Endothelial cell of umbilical vein (primary cell): Measurements from ENCODE around the gene HOXB7. TPM values are rescaled to one million over a fixed set of nuclear protein-coding genes. Genes with fewer than 3 reads are reported as not detected.

ENCODE experiments used
- BruUV-seq: library from RNA; stranded (reverse); fragments of 400-500 nt; replicated peaks from 2 replicates; lab custom pipeline; 2021; lab: Mats Ljungman, UMichigan
- CTCF ChIA-PET: fragments of 300-600, 350-600 bp; sonication (Branson Sonifier 250); formaldehyde crosslinking; loops from one replicate; lab custom pipeline; 2021; ENCODE audit warnings: antibody characterized with exemption, inconsistent platforms; lab: Charles Lee
- POLR2A ChIA-PET: fragments of 300-600, 350-600 bp; sonication (Branson Sonifier 250); formaldehyde crosslinking; loops from one replicate; lab custom pipeline; 2021; ENCODE audit warnings: antibody characterized with exemption, inconsistent platforms; lab: Charles Lee
- DNase-seq: peaks from one replicate; pipeline ENCODE4 v3.0.0-alpha.2; 2011; ENCODE audit warnings: low read depth, low spot score
- FAIRE-seq: peaks from 2 replicates; lab custom pipeline; 2011; peaks lifted over from hg19 to GRCh38; lab: Jason Lieb, UNC
- H2AFZ ChIP-seq: 2 replicates; pipeline ENCODE4 v1.6.0; 2012; ENCODE audit warnings: low read depth, low read length, control low read depth, inconsistent platforms
- H3K27ac ChIP-seq: 2 replicates; pipeline ENCODE4 v1.5.1; 2011; ENCODE audit warnings: low read depth, mild to moderate bottlenecking, control low read depth, low read length, moderate library complexity; ENCODE audit not compliant: insufficient read depth
- H3K27me3 ChIP-seq, 2 experiments: 2 replicates each; pipeline versions ENCODE4 v1.6.0 to v1.6.1; 2011; ENCODE audit warnings: low read length in 2 of 2, mixed read lengths in 1 of 2; ENCODE audit not compliant: control insufficient read depth in 2 of 2, insufficient read depth in 2 of 2
- H3K36me3 ChIP-seq, 2 experiments: 2 replicates in 1 of 2; 3 replicates in 1 of 2; pipeline ENCODE4 v1.5.1; 2011; ENCODE audit warnings: low read length in 2 of 2, mild to moderate bottlenecking in 1 of 2, moderate library complexity in 1 of 2; ENCODE audit not compliant: control insufficient read depth in 2 of 2, insufficient read depth in 2 of 2; ENCODE audit errors: extremely low read depth in 1 of 2
- H3K4me1 ChIP-seq: 3 replicates; pipeline ENCODE4 v1.5.1; 2011; ENCODE audit warnings: mild to moderate bottlenecking, low read length; ENCODE audit not compliant: control insufficient read depth, insufficient read depth; ENCODE audit errors: extremely low read depth
- H3K4me2 ChIP-seq: 2 replicates; pipeline ENCODE4 v1.6.1; 2011; ENCODE audit warnings: low read length, control low read depth, mixed read lengths; ENCODE audit not compliant: insufficient read depth
- H3K4me3 ChIP-seq, 3 experiments: fragments of 200-600 bp in 1 of 3; sonication (generic), shearing (Covaris generic) in 1 of 3; replicated peaks in 1 of 3; 2 replicates each; pipeline ENCODE4 v1.5.1; 2011 to 2016; ENCODE audit warnings: control low read depth in 3 of 3, low read length in 3 of 3, mild to moderate bottlenecking in 2 of 3, inconsistent platforms in 1 of 3, low read depth in 1 of 3, moderate library complexity in 1 of 3; ENCODE audit not compliant: insufficient read depth in 1 of 3
- H3K79me2 ChIP-seq: 2 replicates; pipeline ENCODE4 v1.6.0; 2012; ENCODE audit warnings: low read length, inconsistent platforms; ENCODE audit not compliant: control insufficient read depth, insufficient read depth
- H3K9ac ChIP-seq: replicated peaks from 2 replicates; pipeline ENCODE3; 2011; ENCODE audit warnings: low read length, control low read depth; ENCODE audit not compliant: insufficient read depth; ENCODE audit errors: extremely low read depth
- H3K9me1 ChIP-seq: replicated peaks from 3 replicates; pipeline ENCODE4 v1.6.0; 2011; ENCODE audit warnings: mild to moderate bottlenecking, low read length; ENCODE audit not compliant: control insufficient read depth, insufficient read depth; ENCODE audit errors: extremely low read depth
- H3K9me3 ChIP-seq: replicated peaks from 2 replicates; pipeline ENCODE4 v1.5.1; 2012; ENCODE audit warnings: low read length, inconsistent platforms; ENCODE audit not compliant: control insufficient read depth, insufficient read depth
- H4K20me1 ChIP-seq: replicated peaks from 2 replicates; pipeline ENCODE3; 2011; ENCODE audit warnings: mild to moderate bottlenecking, low read length; ENCODE audit not compliant: control insufficient read depth, insufficient read depth; ENCODE audit errors: extremely low read depth
- EZH2 ChIP-seq: IDR thresholded peaks from 2 replicates; pipeline ENCODE4 v1.6.1; 2012; ENCODE audit warnings: borderline replicate concordance, low read depth, mild to moderate bottlenecking, moderate library complexity, low read length, inconsistent platforms; ENCODE audit not compliant: severe bottlenecking
- FOS ChIP-seq: IDR thresholded peaks from 2 replicates; pipeline ENCODE4 v1.6.1; 2011; ENCODE audit warnings: mild to moderate bottlenecking, low read length, moderate library complexity, borderline replicate concordance; ENCODE audit not compliant: insufficient read depth
- GATA2 ChIP-seq: IDR thresholded peaks from 2 replicates; pipeline ENCODE4 v1.7.0; 2011; ENCODE audit warnings: low read depth, mild to moderate bottlenecking, moderate library complexity, mixed read lengths, low read length; ENCODE audit not compliant: insufficient read length, insufficient read depth
- JUN ChIP-seq: IDR thresholded peaks from 2 replicates; pipeline ENCODE4 v1.6.1; 2011; ENCODE audit warnings: borderline replicate concordance, low read depth; ENCODE audit not compliant: insufficient read length, insufficient read depth
- MYC ChIP-seq: IDR thresholded peaks from one replicate; pipeline ENCODE4 v1.6.1; 2011; ENCODE audit warnings: mild to moderate bottlenecking, low read depth, low read length
- POLR2A ChIP-seq: IDR thresholded peaks from 2 replicates; pipeline ENCODE4 v1.6.1; 2012; ENCODE audit warnings: low read depth, mild to moderate bottlenecking, control low read depth, low read length
- POLR2AphosphoS5 ChIP-seq: IDR thresholded peaks from 2 replicates; pipeline ENCODE4 v1.6.1; 2012; ENCODE audit warnings: low read depth, mild to moderate bottlenecking, control low read depth, low read length, moderate library complexity; ENCODE audit not compliant: insufficient read depth
- dilution Hi-C: fragments of 300-500 bp; cut with MboI; formaldehyde crosslinking; loops from one replicate; pipeline ENCODE4 v1.15.0; 2019; ENCODE audit warnings: low sequenced_read_pairs; ENCODE audit not compliant: extremely low pct_ligation_motif_present
- intact Hi-C: fragments of 100-400 bp; cut with micrococcal nuclease; formaldehyde crosslinking; loops from one replicate; pipeline ENCODE4 v1.10.0; 2022
- polyA plus RNA-seq, 4 experiments: library from polyadenylated mRNA; depleted of rRNA in 3 of 4; stranded (reverse) in 3 of 4; unstranded in 1 of 4; fragments of >200 nt; gene quantifications; 2 replicates each; pipeline versions ENCODE4 v1.2.1 to v1.2.3, GENCODE V29; 2011 to 2012; ENCODE audit warnings: missing spikeins in 1 of 4
- total RNA-seq: library from RNA; stranded (reverse); gene quantifications from 2 replicates; pipeline ENCODE4 v1.2.3, GENCODE V29; 2021
- TF ChIP-seq, protein P1 (sequence below), 2 donors: IDR thresholded peaks; 1 replicate in 1 of 2; 2 replicates in 1 of 2; pipeline ENCODE4 v1.5.1; 2011; ENCODE audit warnings: low read length in 2 of 2, mild to moderate bottlenecking in 2 of 2, moderate library complexity in 2 of 2, control low read depth in 1 of 2, inconsistent platforms in 1 of 2, low read depth in 1 of 2; ENCODE audit not compliant: insufficient read depth in 1 of 2; ENCODE audit errors: extremely low read depth in 1 of 2
- TF ChIP-seq, protein P2 (sequence below): IDR thresholded peaks from 2 replicates; pipeline ENCODE4 v1.6.1; 2011; ENCODE audit not compliant: insufficient read depth, insufficient read length

The HOXB7 gene
- total and polyA plus RNA-seq, 2 donors (not counting 3 experiments of a cell fraction or from before 2014, with no cell fraction given) = 23.5 to 24.5 TPM

DNA sequence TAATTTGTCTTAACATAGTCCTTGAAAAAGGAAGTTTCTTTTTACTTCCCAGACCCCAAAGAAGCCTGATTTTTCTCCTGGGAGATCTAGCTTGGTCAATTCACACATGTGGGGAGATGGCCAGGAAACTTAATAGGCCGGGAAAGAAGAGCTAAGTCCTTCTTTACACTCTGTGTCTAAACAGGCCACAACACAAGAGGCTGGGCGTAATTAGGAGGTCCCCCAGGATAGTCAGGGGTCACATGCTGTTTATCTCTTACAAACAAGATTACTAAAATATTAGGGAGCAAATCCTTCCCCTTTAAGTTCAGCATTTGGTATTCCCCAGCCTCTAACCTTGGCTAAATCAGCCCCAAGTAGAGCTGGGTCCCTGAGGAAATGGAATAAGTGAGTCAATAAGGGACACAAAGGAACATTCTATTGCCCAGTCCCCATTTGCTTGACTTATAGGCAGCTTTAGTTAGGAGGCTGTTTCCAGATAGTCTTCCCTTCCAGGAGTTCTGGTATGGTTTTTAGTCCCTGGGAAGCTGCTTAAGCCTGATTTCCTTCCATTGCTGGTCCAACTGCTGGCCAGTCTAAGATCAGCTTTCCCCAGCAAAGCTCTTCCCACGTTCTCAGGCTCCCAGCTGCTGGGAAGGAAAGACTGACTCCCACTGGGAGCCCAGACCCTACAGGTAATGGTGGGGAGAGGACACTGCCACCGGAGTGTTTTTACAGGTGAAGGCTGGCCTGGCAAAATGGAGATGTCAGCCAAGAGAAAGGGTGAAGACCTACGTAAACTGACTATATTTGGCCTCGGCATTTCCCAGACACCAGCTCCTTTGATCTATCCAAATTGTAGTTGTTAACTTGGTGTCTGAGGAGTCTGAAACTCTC lies 29.4 kb upstream of the HOXB7 start:
- TF ChIP-seq JUN = no peak
- no peak for TF ChIP-seq POLR2AphosphoS5
- TF ChIP-seq, protein P1, sequence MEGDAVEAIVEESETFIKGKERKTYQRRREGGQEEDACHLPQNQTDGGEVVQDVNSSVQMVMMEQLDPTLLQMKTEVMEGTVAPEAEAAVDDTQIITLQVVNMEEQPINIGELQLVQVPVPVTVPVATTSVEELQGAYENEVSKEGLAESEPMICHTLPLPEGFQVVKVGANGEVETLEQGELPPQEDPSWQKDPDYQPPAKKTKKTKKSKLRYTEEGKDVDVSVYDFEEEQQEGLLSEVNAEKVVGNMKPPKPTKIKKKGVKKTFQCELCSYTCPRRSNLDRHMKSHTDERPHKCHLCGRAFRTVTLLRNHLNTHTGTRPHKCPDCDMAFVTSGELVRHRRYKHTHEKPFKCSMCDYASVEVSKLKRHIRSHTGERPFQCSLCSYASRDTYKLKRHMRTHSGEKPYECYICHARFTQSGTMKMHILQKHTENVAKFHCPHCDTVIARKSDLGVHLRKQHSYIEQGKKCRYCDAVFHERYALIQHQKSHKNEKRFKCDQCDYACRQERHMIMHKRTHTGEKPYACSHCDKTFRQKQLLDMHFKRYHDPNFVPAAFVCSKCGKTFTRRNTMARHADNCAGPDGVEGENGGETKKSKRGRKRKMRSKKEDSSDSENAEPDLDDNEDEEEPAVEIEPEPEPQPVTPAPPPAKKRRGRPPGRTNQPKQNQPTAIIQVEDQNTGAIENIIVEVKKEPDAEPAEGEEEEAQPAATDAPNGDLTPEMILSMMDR (IDR thresholded peaks at IDR 0.05; ENCODE audit: extremely low read depth in 1 of 2, insufficient read depth in 1 of 2, low read depth in 1 of 2, low read length in 2 of 2) = no peak
- no peak for TF ChIP-seq FOS
- TF ChIP-seq, protein P2, sequence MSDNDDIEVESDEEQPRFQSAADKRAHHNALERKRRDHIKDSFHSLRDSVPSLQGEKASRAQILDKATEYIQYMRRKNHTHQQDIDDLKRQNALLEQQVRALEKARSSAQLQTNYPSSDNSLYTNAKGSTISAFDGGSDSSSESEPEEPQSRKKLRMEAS = no peak
- TF ChIP-seq MYC = no peak
- no peak for TF ChIP-seq EZH2
- no peak for TF ChIP-seq POLR2A
- no peak for TF ChIP-seq GATA2
- no peaks in the 10 kb centered on the region for H3K36me3 ChIP-seq
- H3K9me1 ChIP-seq = no peaks in the 10 kb centered on the region
- BruUV-seq = no TSS peak
- peaks cover 78 to 88% of the 10 kb centered on the region in 2 experiments for H3K27me3 ChIP-seq
- dilution Hi-C loops (no loop called here), intact Hi-C loops (no loop called here)
- POLR2A ChIA-PET = no interaction called here
- no peak overlapping the region for H3K9ac ChIP-seq
- DNase-seq (no peak), FAIRE-seq (no peak)
- H3K27ac ChIP-seq = no peak overlapping the region
- H2AFZ ChIP-seq = no peak overlapping the region
- no peak overlapping the region for H3K4me3 ChIP-seq
- no peak overlapping the region for H3K4me2 ChIP-seq
- no peaks in the 10 kb centered on the region for H3K4me1 ChIP-seq
- CTCF ChIA-PET = interaction anchor here (0.6 to 1.9 kb wide), 4 partner anchors 8 to 239 kb away, joined by 3 to 6 read pairs (median 4); partner anchors contain the start of gene HOXB9
- H3K79me2 ChIP-seq = no peaks in the 10 kb centered on the region
- no peaks in the 10 kb centered on the region for H3K9me3 ChIP-seq
- no peaks in the 10 kb centered on the region for H4K20me1 ChIP-seq
